ENCODE measurements around the gene GIPR.

GRCh38 chr19:45682117-45682516, 14.1 kb downstream of the GIPR start:
- TF ChIP-seq CTCF (IDR thresholded peaks at IDR 0.05) (no peak), POLR2A (IDR thresholded peaks at IDR 0.05) (no peak)

Measured in thyroid gland (tissue), 4 donors.